ENCODE data around the gene NUP62.

DNA sequence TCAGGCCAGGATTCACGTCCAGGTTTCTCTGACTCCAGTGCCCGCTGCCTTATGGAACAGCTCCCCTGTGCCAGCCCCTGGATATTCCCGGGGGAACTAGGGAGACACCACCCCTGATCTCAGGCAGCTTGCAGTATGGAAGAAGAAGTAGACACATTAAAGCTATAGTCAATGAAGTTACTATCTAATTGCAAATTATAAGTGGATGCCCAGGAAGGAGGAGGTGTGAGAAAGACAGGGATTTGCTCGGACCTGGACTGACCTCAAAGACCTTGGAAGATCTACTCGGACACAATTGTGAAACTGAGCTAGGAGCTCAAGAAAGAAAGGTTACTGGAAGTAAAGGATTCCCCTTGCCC lies 21.3 kb upstream of the NUP62 start:
- TF ChIP-seq, protein P1, sequence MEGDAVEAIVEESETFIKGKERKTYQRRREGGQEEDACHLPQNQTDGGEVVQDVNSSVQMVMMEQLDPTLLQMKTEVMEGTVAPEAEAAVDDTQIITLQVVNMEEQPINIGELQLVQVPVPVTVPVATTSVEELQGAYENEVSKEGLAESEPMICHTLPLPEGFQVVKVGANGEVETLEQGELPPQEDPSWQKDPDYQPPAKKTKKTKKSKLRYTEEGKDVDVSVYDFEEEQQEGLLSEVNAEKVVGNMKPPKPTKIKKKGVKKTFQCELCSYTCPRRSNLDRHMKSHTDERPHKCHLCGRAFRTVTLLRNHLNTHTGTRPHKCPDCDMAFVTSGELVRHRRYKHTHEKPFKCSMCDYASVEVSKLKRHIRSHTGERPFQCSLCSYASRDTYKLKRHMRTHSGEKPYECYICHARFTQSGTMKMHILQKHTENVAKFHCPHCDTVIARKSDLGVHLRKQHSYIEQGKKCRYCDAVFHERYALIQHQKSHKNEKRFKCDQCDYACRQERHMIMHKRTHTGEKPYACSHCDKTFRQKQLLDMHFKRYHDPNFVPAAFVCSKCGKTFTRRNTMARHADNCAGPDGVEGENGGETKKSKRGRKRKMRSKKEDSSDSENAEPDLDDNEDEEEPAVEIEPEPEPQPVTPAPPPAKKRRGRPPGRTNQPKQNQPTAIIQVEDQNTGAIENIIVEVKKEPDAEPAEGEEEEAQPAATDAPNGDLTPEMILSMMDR (IDR thresholded peaks at IDR 0.05 in 8 of 11, conservative IDR thresholded peaks at IDR 0.05 in 3 of 11) = no peak
- TF ChIP-seq POLR2A (IDR thresholded peaks at IDR 0.05) (no peak), POLR2AphosphoS5 (IDR thresholded peaks at IDR 0.05) (no peak)

Measured in spleen (tissue), 7 donors.